HEK293 (cell line): ENCODE measurements around the gene SCD.

Experiments
- GFI1B ChIP-seq: fragments of 450-650 bp; formaldehyde crosslinking; IDR thresholded peaks from 2 replicates; pipeline ENCODE4 v1.5.1; 2016; ENCODE audit warnings: missing biosample characterization, missing genetic modification characterization
- GLI2 ChIP-seq: fragments of 450-650 bp; formaldehyde crosslinking; IDR thresholded peaks from 2 replicates; pipeline ENCODE4; 2017; ENCODE audit warnings: missing biosample characterization, missing genetic modification characterization, low read depth, borderline replicate concordance
- GLIS2 ChIP-seq: fragments of 450-650 bp; formaldehyde crosslinking; IDR thresholded peaks from 2 replicates; pipeline ENCODE4 v1.5.1; 2016; ENCODE audit warnings: missing biosample characterization, missing genetic modification characterization
- PATZ1 ChIP-seq: fragments of 450-650 bp; formaldehyde crosslinking; IDR thresholded peaks from 2 replicates; pipeline ENCODE4 v1.5.1; 2016; ENCODE audit warnings: missing biosample characterization, missing genetic modification characterization
- PRDM1 ChIP-seq: fragments of 450-650 bp; formaldehyde crosslinking; IDR thresholded peaks from 2 replicates; pipeline ENCODE4; 2016; ENCODE audit warnings: missing biosample characterization, missing genetic modification characterization
- PRDM10 ChIP-seq: fragments of 450-650 bp; formaldehyde crosslinking; IDR thresholded peaks from 2 replicates; pipeline ENCODE4 v1.5.1; 2016; ENCODE audit warnings: missing biosample characterization, missing genetic modification characterization
- PRDM6 ChIP-seq: fragments of 450-650 bp; formaldehyde crosslinking; IDR thresholded peaks from 2 replicates; pipeline ENCODE4 v1.5.1; 2017; ENCODE audit warnings: missing biosample characterization, missing genetic modification characterization
- SP3 ChIP-seq: fragments of 450-650 bp; formaldehyde crosslinking; IDR thresholded peaks from 2 replicates; pipeline ENCODE4 v1.5.1; 2016; ENCODE audit warnings: missing biosample characterization, missing genetic modification characterization
- TCF7L2 ChIP-seq: IDR thresholded peaks from 2 replicates; pipeline ENCODE4 v1.6.1; 2011; ENCODE audit warnings: low read depth, mild to moderate bottlenecking, inconsistent platforms, low read length, moderate library complexity, borderline replicate concordance
- TRIM28 ChIP-seq: IDR thresholded peaks from 2 replicates; pipeline ENCODE4 v1.6.1; 2011; ENCODE audit warnings: low read length, control low read depth, borderline replicate concordance
- ZBTB11 ChIP-seq: fragments of 450-650 bp; formaldehyde crosslinking; conservative IDR thresholded peaks from 2 replicates; pipeline ENCODE4 v1.5.1; 2016; ENCODE audit warnings: low read depth, missing biosample characterization, missing genetic modification characterization
- ZBTB20 ChIP-seq: fragments of 450-650 bp; formaldehyde crosslinking; IDR thresholded peaks from 2 replicates; pipeline ENCODE4 v1.5.1; 2016; ENCODE audit warnings: missing biosample characterization, missing genetic modification characterization
- ZBTB6 ChIP-seq: fragments of 450-650 bp; formaldehyde crosslinking; IDR thresholded peaks from 2 replicates; pipeline ENCODE4 v1.5.1; 2017; ENCODE audit warnings: missing biosample characterization, missing genetic modification characterization
- ZEB2 ChIP-seq: fragments of 450-650 bp; formaldehyde crosslinking; IDR thresholded peaks from 2 replicates; pipeline ENCODE4 v1.5.1; 2016; ENCODE audit warnings: missing biosample characterization, missing genetic modification characterization
- ZFP37 ChIP-seq: fragments of 450-650 bp; formaldehyde crosslinking; IDR thresholded peaks from 2 replicates; pipeline ENCODE4 v1.5.1; 2016; ENCODE audit warnings: missing biosample characterization, missing genetic modification characterization
- ZFP69B ChIP-seq: fragments of 450-650 bp; formaldehyde crosslinking; IDR thresholded peaks from 2 replicates; pipeline ENCODE4 v1.5.1; 2016; ENCODE audit warnings: missing biosample characterization, missing genetic modification characterization
- ZIC2 ChIP-seq: fragments of 450-650 bp; formaldehyde crosslinking; IDR thresholded peaks from 2 replicates; pipeline ENCODE4 v1.5.1; 2016; ENCODE audit warnings: missing biosample characterization, missing genetic modification characterization
- ZNF18 ChIP-seq: fragments of 450-650 bp; formaldehyde crosslinking; IDR thresholded peaks from 2 replicates; pipeline ENCODE4 v1.5.1; 2016; ENCODE audit warnings: missing biosample characterization, missing genetic modification characterization
- ZNF350 ChIP-seq: fragments of 450-650 bp; formaldehyde crosslinking; IDR thresholded peaks from 2 replicates; pipeline ENCODE4 v1.5.0; 2017; ENCODE audit warnings: missing biosample characterization, mild to moderate bottlenecking, missing genetic modification characterization
- ZNF473 ChIP-seq: fragments of 450-650 bp; formaldehyde crosslinking; IDR thresholded peaks from 2 replicates; pipeline ENCODE4 v1.5.1; 2017; ENCODE audit warnings: missing biosample characterization, missing genetic modification characterization
- ZNF48 ChIP-seq: fragments of 450-650 bp; formaldehyde crosslinking; IDR thresholded peaks from 2 replicates; pipeline ENCODE4 v1.5.1; 2016; ENCODE audit warnings: missing biosample characterization, missing genetic modification characterization
- ZNF610 ChIP-seq: fragments of 450-650 bp; formaldehyde crosslinking; IDR thresholded peaks from 2 replicates; pipeline ENCODE4 v1.5.1; 2016; ENCODE audit warnings: missing biosample characterization, missing genetic modification characterization, borderline replicate concordance
- ZNF701 ChIP-seq: fragments of 450-650 bp; formaldehyde crosslinking; IDR thresholded peaks from 2 replicates; pipeline ENCODE4 v1.5.1; 2016; ENCODE audit warnings: missing biosample characterization, missing genetic modification characterization
- ZSCAN30 ChIP-seq: fragments of 450-650 bp; IDR thresholded peaks from 2 replicates; pipeline ENCODE4 v1.5.1; 2018; ENCODE audit warnings: missing biosample characterization, mild to moderate bottlenecking, missing genetic modification characterization, moderate library complexity
- ZXDB ChIP-seq: fragments of 450-650 bp; formaldehyde crosslinking; IDR thresholded peaks from 2 replicates; pipeline ENCODE4 v1.5.1; 2016; ENCODE audit warnings: missing biosample characterization, missing genetic modification characterization

The SCD gene

GRCh38 chr10:100373298-100374199, 26.5 kb downstream of the SCD start (continued):
- peak; percentile 98 for TF ChIP-seq PRDM1 (tag by site-specific recombination)
- no peak for TF ChIP-seq GLI2 (tag by site-specific recombination)
- TF ChIP-seq GFI1B (tag by site-specific recombination), result no peak
- TF ChIP-seq ZFP69B, result peak; percentile 6; the same call in 1 of the 2 replicates
- TF ChIP-seq ZNF701, result no peak
- TF ChIP-seq ZNF18 (tag by site-specific recombination), result no peak; the same call in 1 of the 2 replicates
- peak; percentile 35; the same call in 1 of the 2 replicates for TF ChIP-seq PRDM10
- no peak for TF ChIP-seq ZNF473 (tag by site-specific recombination)
- peak; percentile 59 for TF ChIP-seq SP3 (tag by site-specific recombination)
- TF ChIP-seq ZNF610 (tag by site-specific recombination), result 0 out of 2 replicates have a peak, but pooled peaks have one; percentile 60
- peak; percentile 34; the same call in 1 of the 2 replicates for TF ChIP-seq ZBTB11 (tag by site-specific recombination)
- peak; percentile 62 for TF ChIP-seq PATZ1 (tag by site-specific recombination)
- peak; percentile 64 for TF ChIP-seq GLIS2 (tag by site-specific recombination)
- peak; percentile 81 for TF ChIP-seq ZFP37 (tag by site-specific recombination)
- peak; percentile 44 for TF ChIP-seq ZIC2 (tag by site-specific recombination)
- no peak for TF ChIP-seq ZNF350 (tag by site-specific recombination)
- TF ChIP-seq ZEB2, result peak; percentile 58; the same call in 1 of the 2 replicates
- peak; percentile 88; the same call in 1 of the 2 replicates for TF ChIP-seq TRIM28
- peak; percentile 40; the same call in 1 of the 2 replicates for TF ChIP-seq TCF7L2
- no peak for TF ChIP-seq ZNF48 (tag by site-specific recombination)
- no peak for TF ChIP-seq ZBTB6
- peak; percentile 71 for TF ChIP-seq ZXDB
- TF ChIP-seq PRDM6 (tag by site-specific recombination), result no peak
- peak; percentile 50; the same call in 1 of the 2 replicates for TF ChIP-seq ZBTB20 (tag by site-specific recombination)
- TF ChIP-seq ZSCAN30 (tag by site-specific recombination), result peak; percentile 38
